ENCODE data around the gene TSPAN33. TPM values are rescaled to one million over a fixed set of nuclear protein-coding genes. Genes with fewer than 3 reads are reported as not detected.

Gene TSPAN33
- total and polyA plus RNA-seq, 9 of the 15 experiments (the other 6 are each of a cell fraction or from before 2014, with no cell fraction given) = 0.03 to 1.5 (median 0.23) TPM; not detected in 2

DNA sequence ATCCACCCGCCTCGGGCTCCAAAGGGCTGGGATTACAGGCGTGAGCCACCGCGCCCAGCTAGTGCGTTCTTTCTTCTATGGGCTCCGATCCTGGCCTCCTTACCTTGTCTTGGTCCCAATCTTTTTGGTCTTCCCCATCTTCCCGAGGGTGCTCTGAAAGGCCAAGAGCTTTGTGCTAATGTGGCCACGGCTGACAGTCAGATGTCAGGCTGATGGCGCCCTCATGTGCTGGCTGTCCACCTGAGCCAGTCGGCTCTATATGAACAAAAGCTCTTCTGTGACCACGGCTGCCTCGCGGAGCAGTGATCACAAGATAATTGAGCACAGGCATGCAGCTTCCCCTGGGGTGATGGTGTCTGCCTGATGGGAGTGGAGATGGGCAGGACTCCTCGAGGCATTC is 69.3 kb downstream of the TSPAN33 start (continued):
- TF ChIP-seq CEBPZ (IDR thresholded peaks at IDR 0.05; ENCODE audit: borderline replicate concordance, low read depth, low read length) = no peak
- no peak for TF ChIP-seq PHB2 (IDR thresholded peaks at IDR 0.05; ENCODE audit: low read depth)
- no peak for TF ChIP-seq RBM14 (IDR thresholded peaks at IDR 0.05; ENCODE audit: borderline replicate concordance, insufficient read depth, low read depth, low read length)
- no peak for TF ChIP-seq ZNF224 (CRISPR knock-in tag; IDR thresholded peaks at IDR 0.05)
- no peak for TF ChIP-seq SNAPC5 (CRISPR knock-in tag; IDR thresholded peaks at IDR 0.05)
- no peak for TF ChIP-seq ZNF445 (CRISPR knock-in tag; IDR thresholded peaks at IDR 0.05; ENCODE audit: low read depth)
- peak; percentile 69 for TF ChIP-seq L3MBTL2 (IDR thresholded peaks at IDR 0.05)
- TF ChIP-seq CC2D1A (IDR thresholded peaks at IDR 0.05) = no peak
- TF ChIP-seq POLR2B (IDR thresholded peaks at IDR 0.05; ENCODE audit: low read depth, partially characterized antibody) = no peak
- TF ChIP-seq SP1 (CRISPR knock-in tag; IDR thresholded peaks at IDR 0.05) = no peak
- TF ChIP-seq RBM15 (IDR thresholded peaks at IDR 0.05; ENCODE audit: insufficient read depth, low read length) = no peak
- no peak for TF ChIP-seq NFE2L1 (tag; IDR thresholded peaks at IDR 0.05; ENCODE audit: borderline replicate concordance, low read depth)
- TF ChIP-seq ZNF431 (CRISPR knock-in tag; IDR thresholded peaks at IDR 0.05) = no peak
- no peak for TF ChIP-seq PHTF2 (CRISPR knock-in tag; IDR thresholded peaks at IDR 0.05)
- no peak for TF ChIP-seq MTA1 (IDR thresholded peaks at IDR 0.05; ENCODE audit: borderline replicate concordance)
- TF ChIP-seq RUNX1 (IDR thresholded peaks at IDR 0.05; ENCODE audit: low read depth) = no peak
- TF ChIP-seq HDGF (IDR thresholded peaks at IDR 0.05) = no peak
- TF ChIP-seq SMAD2 (IDR thresholded peaks at IDR 0.05; ENCODE audit: low read depth, low read length) = no peak
- 0 out of 3 replicates have a peak, but pooled peaks of 1 of the 2 experiments have one; percentile 9 for TF ChIP-seq CBX3 (IDR thresholded peaks at IDR 0.05; ENCODE audit: borderline replicate concordance in 1 of 2, low read length in 2 of 2)
- no peak for TF ChIP-seq ZNF79 (CRISPR knock-in tag; IDR thresholded peaks at IDR 0.05; ENCODE audit: low read depth)
- no peak for TF ChIP-seq KDM5B (IDR thresholded peaks at IDR 0.05; ENCODE audit: insufficient replicate concordance, low read depth, low read length)
- TF ChIP-seq, protein P1, sequence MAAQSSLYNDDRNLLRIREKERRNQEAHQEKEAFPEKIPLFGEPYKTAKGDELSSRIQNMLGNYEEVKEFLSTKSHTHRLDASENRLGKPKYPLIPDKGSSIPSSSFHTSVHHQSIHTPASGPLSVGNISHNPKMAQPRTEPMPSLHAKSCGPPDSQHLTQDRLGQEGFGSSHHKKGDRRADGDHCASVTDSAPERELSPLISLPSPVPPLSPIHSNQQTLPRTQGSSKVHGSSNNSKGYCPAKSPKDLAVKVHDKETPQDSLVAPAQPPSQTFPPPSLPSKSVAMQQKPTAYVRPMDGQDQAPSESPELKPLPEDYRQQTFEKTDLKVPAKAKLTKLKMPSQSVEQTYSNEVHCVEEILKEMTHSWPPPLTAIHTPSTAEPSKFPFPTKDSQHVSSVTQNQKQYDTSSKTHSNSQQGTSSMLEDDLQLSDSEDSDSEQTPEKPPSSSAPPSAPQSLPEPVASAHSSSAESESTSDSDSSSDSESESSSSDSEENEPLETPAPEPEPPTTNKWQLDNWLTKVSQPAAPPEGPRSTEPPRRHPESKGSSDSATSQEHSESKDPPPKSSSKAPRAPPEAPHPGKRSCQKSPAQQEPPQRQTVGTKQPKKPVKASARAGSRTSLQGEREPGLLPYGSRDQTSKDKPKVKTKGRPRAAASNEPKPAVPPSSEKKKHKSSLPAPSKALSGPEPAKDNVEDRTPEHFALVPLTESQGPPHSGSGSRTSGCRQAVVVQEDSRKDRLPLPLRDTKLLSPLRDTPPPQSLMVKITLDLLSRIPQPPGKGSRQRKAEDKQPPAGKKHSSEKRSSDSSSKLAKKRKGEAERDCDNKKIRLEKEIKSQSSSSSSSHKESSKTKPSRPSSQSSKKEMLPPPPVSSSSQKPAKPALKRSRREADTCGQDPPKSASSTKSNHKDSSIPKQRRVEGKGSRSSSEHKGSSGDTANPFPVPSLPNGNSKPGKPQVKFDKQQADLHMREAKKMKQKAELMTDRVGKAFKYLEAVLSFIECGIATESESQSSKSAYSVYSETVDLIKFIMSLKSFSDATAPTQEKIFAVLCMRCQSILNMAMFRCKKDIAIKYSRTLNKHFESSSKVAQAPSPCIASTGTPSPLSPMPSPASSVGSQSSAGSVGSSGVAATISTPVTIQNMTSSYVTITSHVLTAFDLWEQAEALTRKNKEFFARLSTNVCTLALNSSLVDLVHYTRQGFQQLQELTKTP (IDR thresholded peaks at IDR 0.05; ENCODE audit: low read depth in 1 of 2, partially characterized antibody in 2 of 2) = no peak
- no peak for TF ChIP-seq HES1 (IDR thresholded peaks at IDR 0.05; ENCODE audit: low read depth)

Data from K562 (cell line).